HCT116 (cell line): Measurements from ENCODE around the gene SPOP. TPM values are rescaled to one million over a fixed set of nuclear protein-coding genes. Genes with fewer than 3 reads are reported as not detected.

ENCODE experiments used
- ATAC-seq: fragments of 200-7000 bp; cut with Tn5 transposase; 2 replicates; pipeline ENCODE4 v1.9.1; 2020; ENCODE audit warnings: mild to moderate bottlenecking, moderate library complexity
- BruUV-seq: library from RNA; stranded (reverse); fragments of 400-500 nt; replicated peaks from 2 replicates; lab custom pipeline; 2021; lab: Mats Ljungman, UMichigan
- CTCF ChIA-PET: fragments of 300-600 bp; sonication (Branson Sonifier 250); formaldehyde crosslinking; loops from one replicate; lab custom pipeline; 2021; ENCODE audit warnings: antibody characterized with exemption; lab: Charles Lee
- POLR2A ChIA-PET: fragments of 300-600, 350-600 bp; sonication (Branson Sonifier 250); formaldehyde crosslinking; loops from one replicate; lab custom pipeline; 2021; ENCODE audit warnings: antibody characterized with exemption; lab: Charles Lee
- RAD21 ChIA-PET, 2 experiments: fragments of 300-600 bp; sonication (Branson Sonifier 250); formaldehyde crosslinking; loops; one replicate each; lab custom pipeline; 2023; ENCODE audit warnings: low total read pairs in 2 of 2; ENCODE audit not compliant: uncharacterized antibody in 2 of 2, unreplicated experiment in 2 of 2, low non-redundant PET in 1 of 2; lab: Charles Lee
- DNase-seq: peaks from one replicate; pipeline ENCODE4 v3.0.0-alpha.2; 2010; ENCODE audit warnings: low read depth, low spot score
- H2AFZ ChIP-seq: fragments of 200-600 bp; shearing (Covaris generic), sonication (generic); 2 replicates; pipeline ENCODE4 v1.6.1; 2017; ENCODE audit warnings: low read depth, mixed run types, mixed read lengths, antibody characterized with exemption, low read length; ENCODE audit not compliant: poor library complexity, severe bottlenecking
- H3K27ac ChIP-seq: 2 replicates; pipeline ENCODE4 v1.5.1; 2012; ENCODE audit warnings: low read depth, low read length
- H3K27me3 ChIP-seq: fragments of 200-600 bp; sonication (generic); 2 replicates; pipeline ENCODE4 v1.6.1; 2016; ENCODE audit warnings: mixed run types, low read length, mixed read lengths; ENCODE audit not compliant: insufficient read depth
- H3K36me3 ChIP-seq, 2 experiments: fragments of 200-500 bp in 1 of 2; fragments of 200-600 bp in 1 of 2; sonication (Bioruptor generic) in 1 of 2; sonication (generic) in 1 of 2; 2 replicates each; pipeline versions ENCODE4 v1.5.1 to v1.6.1; 2014 to 2016; ENCODE audit warnings: low read length in 2 of 2, inconsistent platforms in 1 of 2, mixed read lengths in 1 of 2, mixed run types in 1 of 2; ENCODE audit not compliant: insufficient read depth in 2 of 2, control insufficient read depth in 1 of 2
- H3K4me1 ChIP-seq, 2 experiments: fragments of 200-600 bp in 1 of 2; sonication (generic) in 1 of 2; 2 replicates each; pipeline versions ENCODE4 v1.5.1 to v1.6.1; 2012 to 2017; ENCODE audit warnings: low read length in 2 of 2, inconsistent platforms in 1 of 2, mild to moderate bottlenecking in 1 of 2, mixed read lengths in 1 of 2, mixed run types in 1 of 2, moderate library complexity in 1 of 2; ENCODE audit not compliant: insufficient read depth in 2 of 2, control insufficient read depth in 1 of 2
- H3K4me2 ChIP-seq: fragments of 200-600 bp; sonication (generic); 2 replicates; pipeline ENCODE4 v1.6.1; 2017; ENCODE audit warnings: mixed run types, low read length, mixed read lengths
- H3K4me3 ChIP-seq, 2 experiments: fragments of 200-600 bp in 1 of 2; sonication (generic) in 1 of 2; replicated peaks in 1 of 2; 2 replicates each; pipeline ENCODE4 v1.5.1; 2011 to 2016; ENCODE audit warnings: low read length in 2 of 2, control low read depth in 1 of 2, low read depth in 1 of 2, mild to moderate bottlenecking in 1 of 2, mixed read lengths in 1 of 2, mixed run types in 1 of 2
- H3K79me2 ChIP-seq: fragments of 200-600 bp; sonication (generic); 2 replicates; pipeline ENCODE4 v1.6.1; 2017; ENCODE audit warnings: mild to moderate bottlenecking, mixed run types, low read length, moderate library complexity, mixed read lengths; ENCODE audit not compliant: insufficient read depth
- H3K9ac ChIP-seq: fragments of 200-600 bp; sonication (generic); 2 replicates; pipeline ENCODE4 v1.6.1; 2016; ENCODE audit warnings: low read length, mixed read lengths
- H3K9me2 ChIP-seq: fragments of 200-600 bp; sonication (generic), shearing (Covaris generic); 2 replicates; pipeline ENCODE4 v1.6.1; 2017; ENCODE audit warnings: mixed run types, mild to moderate bottlenecking, moderate library complexity; ENCODE audit not compliant: insufficient read depth
- H3K9me3 ChIP-seq, 2 experiments: fragments of 200-500 bp in 1 of 2; fragments of 200-600 bp in 1 of 2; sonication (Bioruptor generic) in 1 of 2; sonication (generic) in 1 of 2; 2 replicates each; pipeline ENCODE4 v1.6.1; 2014 to 2017; ENCODE audit warnings: low read length in 2 of 2, mixed read lengths in 2 of 2, inconsistent platforms in 1 of 2, low read depth in 1 of 2, mild to moderate bottlenecking in 1 of 2, mixed run types in 1 of 2, moderate library complexity in 1 of 2; ENCODE audit not compliant: control insufficient read depth in 1 of 2, insufficient read depth in 1 of 2
- H4K20me1 ChIP-seq: fragments of 200-600 bp; sonication (generic), shearing (Covaris generic); 2 replicates; pipeline ENCODE4 v1.6.1; 2017; ENCODE audit warnings: mixed run types, mild to moderate bottlenecking, moderate library complexity; ENCODE audit not compliant: insufficient read depth
- CBX3 ChIP-seq: IDR thresholded peaks from 2 replicates; pipeline ENCODE4 v1.6.1; 2012; ENCODE audit warnings: low read depth
- EGR1 ChIP-seq: IDR thresholded peaks from 2 replicates; pipeline ENCODE4 v1.6.1; 2012; ENCODE audit warnings: low read depth
- ELF1 ChIP-seq: IDR thresholded peaks from 2 replicates; pipeline ENCODE4 v1.6.1; 2012; ENCODE audit warnings: low read depth, borderline replicate concordance
- EZH2phosphoT487 ChIP-seq: fragments of 200-600 bp; IDR thresholded peaks from 2 replicates; pipeline ENCODE4 v1.6.1; 2018; ENCODE audit warnings: antibody characterized with exemption, borderline replicate concordance
- FOSL1 ChIP-seq: IDR thresholded peaks from 2 replicates; pipeline ENCODE4 v1.6.1; 2012; ENCODE audit warnings: low read depth
- JUND ChIP-seq: IDR thresholded peaks from 2 replicates; pipeline ENCODE4 v1.6.1; 2012
- MAX ChIP-seq: IDR thresholded peaks from 2 replicates; pipeline ENCODE4 v1.6.1; 2012
- POLR2AphosphoS5 ChIP-seq: IDR thresholded peaks from 2 replicates; pipeline ENCODE4 v1.6.1; 2011; ENCODE audit warnings: mild to moderate bottlenecking, low read depth, low read length, moderate library complexity
- SIN3A ChIP-seq: IDR thresholded peaks from 2 replicates; pipeline ENCODE4 v1.6.1; 2012; ENCODE audit warnings: low read depth
- SP1 ChIP-seq: IDR thresholded peaks from 2 replicates; pipeline ENCODE4 v1.6.1; 2012; ENCODE audit warnings: low read depth
- TCF7L2 ChIP-seq: IDR thresholded peaks from 2 replicates; pipeline ENCODE4 v1.7.0; 2011; ENCODE audit warnings: borderline replicate concordance, inconsistent platforms; ENCODE audit not compliant: insufficient read depth, insufficient read length; ENCODE audit errors: extremely low read depth
- YY1 ChIP-seq: IDR thresholded peaks from 2 replicates; pipeline ENCODE4 v1.6.1; 2011; ENCODE audit warnings: low read length, low read depth, moderate library complexity, mild to moderate bottlenecking; ENCODE audit not compliant: insufficient replicate concordance; ENCODE audit errors: extremely low read depth
- ZFX ChIP-seq: fragments of 450-650 bp; IDR thresholded peaks from 2 replicates; pipeline ENCODE4 v1.6.1; 2017
- ZNF274 ChIP-seq: fragments of 200-500 bp; sonication (Bioruptor generic); IDR thresholded peaks from 2 replicates; pipeline ENCODE4 v1.6.1; 2014; ENCODE audit warnings: mild to moderate bottlenecking, low read depth, low read length, inconsistent platforms
- intact Hi-C: fragments of 100-400 bp; cut with micrococcal nuclease; formaldehyde crosslinking; loops from 2 replicates; pipeline ENCODE4 v1.10.0; 2022
- total RNA-seq: library from RNA; stranded (reverse); gene quantifications from one replicate; pipeline ENCODE4 v1.2.1, GENCODE V29; 2021; ENCODE audit not compliant: unreplicated experiment
- TF ChIP-seq, protein P1 (sequence below): IDR thresholded peaks from 2 replicates; pipeline ENCODE4 v1.6.1; 2012; ENCODE audit warnings: low read depth
- TF ChIP-seq, protein P2 (sequence below), 3 experiments: fragments of 200-600 bp in 1 of 3; sonication (generic) in 1 of 3; IDR thresholded peaks in 2 of 3; conservative IDR thresholded peaks in 1 of 3; 2 replicates each; pipeline ENCODE4 v1.5.1; 2012 to 2017; ENCODE audit warnings: low read depth in 2 of 3, low read length in 2 of 3, antibody characterized with exemption in 1 of 3, borderline replicate concordance in 1 of 3, control low read depth in 1 of 3, mild to moderate bottlenecking in 1 of 3, mixed read lengths in 1 of 3, mixed run types in 1 of 3, moderate library complexity in 1 of 3; ENCODE audit not compliant: insufficient read depth in 1 of 3
- TF ChIP-seq, protein P3 (sequence below): IDR thresholded peaks from 2 replicates; pipeline ENCODE4 v1.6.1; 2011; ENCODE audit warnings: mild to moderate bottlenecking, low read length, moderate library complexity; ENCODE audit not compliant: insufficient replicate concordance; ENCODE audit errors: extremely low read depth
- TF ChIP-seq, protein P4 (sequence below): IDR thresholded peaks from 2 replicates; pipeline ENCODE4 v1.6.1; 2012

Gene SPOP
- total RNA-seq, 1 experiment from 2014 or later = 85.1 TPM

DNA sequence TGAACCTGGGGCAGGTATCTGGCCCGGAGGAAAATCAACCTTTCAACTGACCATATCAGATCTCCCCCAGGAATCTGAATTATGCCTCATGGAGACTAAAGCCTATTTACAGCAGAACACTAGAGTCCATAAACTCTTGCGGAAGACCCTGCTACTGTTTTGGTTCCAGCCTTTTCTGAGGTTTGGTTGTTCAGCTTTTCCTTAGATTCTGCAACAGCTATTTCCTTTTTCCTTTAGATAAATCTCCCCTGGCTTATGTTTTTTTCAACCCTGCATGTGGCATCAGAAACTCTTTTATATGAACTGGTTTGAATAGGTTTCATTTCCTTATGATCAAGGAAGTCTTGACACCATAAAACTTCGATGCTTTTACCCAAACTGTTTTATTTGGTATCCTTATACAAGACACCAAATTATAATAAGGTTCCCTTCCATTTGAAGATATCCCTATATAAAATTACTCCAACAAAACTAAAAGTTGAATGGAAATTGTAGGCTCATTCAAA, 13.1 kb downstream of the SPOP start:
- intact Hi-C loops = no loop called here
- H3K79me2 ChIP-seq = peaks cover 79% of the 10 kb centered on the region
- no peak for DNase-seq
- H3K9me3 ChIP-seq = no peaks in the 10 kb centered on the region
- POLR2A ChIA-PET = interaction anchor here (2.0 kb wide), 1 partner anchor 12 kb away, joined by 9 read pairs; no protein-coding TSS in a partner anchor
- CTCF ChIA-PET = no interaction called here
- no TSS peak for BruUV-seq
- no peak overlapping the region for H3K4me2 ChIP-seq
- H3K9ac ChIP-seq = no peak overlapping the region
- TF ChIP-seq ELF1 = no peak
- TF ChIP-seq, protein P1, sequence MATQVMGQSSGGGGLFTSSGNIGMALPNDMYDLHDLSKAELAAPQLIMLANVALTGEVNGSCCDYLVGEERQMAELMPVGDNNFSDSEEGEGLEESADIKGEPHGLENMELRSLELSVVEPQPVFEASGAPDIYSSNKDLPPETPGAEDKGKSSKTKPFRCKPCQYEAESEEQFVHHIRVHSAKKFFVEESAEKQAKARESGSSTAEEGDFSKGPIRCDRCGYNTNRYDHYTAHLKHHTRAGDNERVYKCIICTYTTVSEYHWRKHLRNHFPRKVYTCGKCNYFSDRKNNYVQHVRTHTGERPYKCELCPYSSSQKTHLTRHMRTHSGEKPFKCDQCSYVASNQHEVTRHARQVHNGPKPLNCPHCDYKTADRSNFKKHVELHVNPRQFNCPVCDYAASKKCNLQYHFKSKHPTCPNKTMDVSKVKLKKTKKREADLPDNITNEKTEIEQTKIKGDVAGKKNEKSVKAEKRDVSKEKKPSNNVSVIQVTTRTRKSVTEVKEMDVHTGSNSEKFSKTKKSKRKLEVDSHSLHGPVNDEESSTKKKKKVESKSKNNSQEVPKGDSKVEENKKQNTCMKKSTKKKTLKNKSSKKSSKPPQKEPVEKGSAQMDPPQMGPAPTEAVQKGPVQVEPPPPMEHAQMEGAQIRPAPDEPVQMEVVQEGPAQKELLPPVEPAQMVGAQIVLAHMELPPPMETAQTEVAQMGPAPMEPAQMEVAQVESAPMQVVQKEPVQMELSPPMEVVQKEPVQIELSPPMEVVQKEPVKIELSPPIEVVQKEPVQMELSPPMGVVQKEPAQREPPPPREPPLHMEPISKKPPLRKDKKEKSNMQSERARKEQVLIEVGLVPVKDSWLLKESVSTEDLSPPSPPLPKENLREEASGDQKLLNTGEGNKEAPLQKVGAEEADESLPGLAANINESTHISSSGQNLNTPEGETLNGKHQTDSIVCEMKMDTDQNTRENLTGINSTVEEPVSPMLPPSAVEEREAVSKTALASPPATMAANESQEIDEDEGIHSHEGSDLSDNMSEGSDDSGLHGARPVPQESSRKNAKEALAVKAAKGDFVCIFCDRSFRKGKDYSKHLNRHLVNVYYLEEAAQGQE = no peak
- TF ChIP-seq ZNF274 = no peak
- TF ChIP-seq MAX = no peak
- no peak for TF ChIP-seq CBX3
- TF ChIP-seq, protein P2, sequence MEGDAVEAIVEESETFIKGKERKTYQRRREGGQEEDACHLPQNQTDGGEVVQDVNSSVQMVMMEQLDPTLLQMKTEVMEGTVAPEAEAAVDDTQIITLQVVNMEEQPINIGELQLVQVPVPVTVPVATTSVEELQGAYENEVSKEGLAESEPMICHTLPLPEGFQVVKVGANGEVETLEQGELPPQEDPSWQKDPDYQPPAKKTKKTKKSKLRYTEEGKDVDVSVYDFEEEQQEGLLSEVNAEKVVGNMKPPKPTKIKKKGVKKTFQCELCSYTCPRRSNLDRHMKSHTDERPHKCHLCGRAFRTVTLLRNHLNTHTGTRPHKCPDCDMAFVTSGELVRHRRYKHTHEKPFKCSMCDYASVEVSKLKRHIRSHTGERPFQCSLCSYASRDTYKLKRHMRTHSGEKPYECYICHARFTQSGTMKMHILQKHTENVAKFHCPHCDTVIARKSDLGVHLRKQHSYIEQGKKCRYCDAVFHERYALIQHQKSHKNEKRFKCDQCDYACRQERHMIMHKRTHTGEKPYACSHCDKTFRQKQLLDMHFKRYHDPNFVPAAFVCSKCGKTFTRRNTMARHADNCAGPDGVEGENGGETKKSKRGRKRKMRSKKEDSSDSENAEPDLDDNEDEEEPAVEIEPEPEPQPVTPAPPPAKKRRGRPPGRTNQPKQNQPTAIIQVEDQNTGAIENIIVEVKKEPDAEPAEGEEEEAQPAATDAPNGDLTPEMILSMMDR (IDR thresholded peaks at IDR 0.05 in 2 of 3, conservative IDR thresholded peaks at IDR 0.05 in 1 of 3; ENCODE audit: borderline replicate concordance in 1 of 3, insufficient read depth in 1 of 3, low read depth in 2 of 3, low read length in 2 of 3) = no peak
- TF ChIP-seq, protein P3, sequence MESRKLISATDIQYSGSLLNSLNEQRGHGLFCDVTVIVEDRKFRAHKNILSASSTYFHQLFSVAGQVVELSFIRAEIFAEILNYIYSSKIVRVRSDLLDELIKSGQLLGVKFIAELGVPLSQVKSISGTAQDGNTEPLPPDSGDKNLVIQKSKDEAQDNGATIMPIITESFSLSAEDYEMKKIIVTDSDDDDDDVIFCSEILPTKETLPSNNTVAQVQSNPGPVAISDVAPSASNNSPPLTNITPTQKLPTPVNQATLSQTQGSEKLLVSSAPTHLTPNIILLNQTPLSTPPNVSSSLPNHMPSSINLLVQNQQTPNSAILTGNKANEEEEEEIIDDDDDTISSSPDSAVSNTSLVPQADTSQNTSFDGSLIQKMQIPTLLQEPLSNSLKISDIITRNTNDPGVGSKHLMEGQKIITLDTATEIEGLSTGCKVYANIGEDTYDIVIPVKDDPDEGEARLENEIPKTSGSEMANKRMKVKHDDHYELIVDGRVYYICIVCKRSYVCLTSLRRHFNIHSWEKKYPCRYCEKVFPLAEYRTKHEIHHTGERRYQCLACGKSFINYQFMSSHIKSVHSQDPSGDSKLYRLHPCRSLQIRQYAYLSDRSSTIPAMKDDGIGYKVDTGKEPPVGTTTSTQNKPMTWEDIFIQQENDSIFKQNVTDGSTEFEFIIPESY = no peak
- TF ChIP-seq YY1 = no peak
- no peak for TF ChIP-seq EGR1
- TF ChIP-seq, protein P4, sequence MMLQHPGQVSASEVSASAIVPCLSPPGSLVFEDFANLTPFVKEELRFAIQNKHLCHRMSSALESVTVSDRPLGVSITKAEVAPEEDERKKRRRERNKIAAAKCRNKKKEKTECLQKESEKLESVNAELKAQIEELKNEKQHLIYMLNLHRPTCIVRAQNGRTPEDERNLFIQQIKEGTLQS = no peak
- no peak for TF ChIP-seq ZFX
- TF ChIP-seq POLR2AphosphoS5 = no peak
- TF ChIP-seq JUND = no peak
- no peak for TF ChIP-seq SP1
- TF ChIP-seq SIN3A = no peak
- no peak for TF ChIP-seq FOSL1
- no peak for TF ChIP-seq TCF7L2
- no peak for TF ChIP-seq EZH2phosphoT487
- RAD21 ChIA-PET = interaction anchor here in 1 of 2 experiments (1.2 kb wide), 1 partner anchor 18 kb away, joined by 4 read pairs; no protein-coding TSS in a partner anchor
- no peak overlapping the region for H2AFZ ChIP-seq
- H4K20me1 ChIP-seq = peaks cover 6% of the 10 kb centered on the region; the same call in 1 of the 2 replicates
- no peak overlapping the region for H3K4me3 ChIP-seq
- no peaks in the 10 kb centered on the region for H3K4me1 ChIP-seq
- no peak for ATAC-seq
- no peaks in the 10 kb centered on the region for H3K9me2 ChIP-seq
- H3K27me3 ChIP-seq = no peaks in the 10 kb centered on the region
- no peak overlapping the region for H3K27ac ChIP-seq
- no peaks in the 10 kb centered on the region for H3K36me3 ChIP-seq
